NCI-H774 (cell line): Measurements from ENCODE around the gene GM2A.
"Not testable (repeated sequence)": the region's sequence is repeated elsewhere in the genome, so short reads cannot be mapped to it uniquely, and the experiment has no call there.

Source experiments
- DNase-seq: peaks from one replicate; lab custom pipeline; 2025; lab: John Stamatoyannopoulos, UW

Gene GM2A

GRCh38 chr5:151288180-151288579, 35.2 kb downstream of the GM2A start:
- peak; percentile 25 for DNase-seq

- no peak for DNase-seq
Observed at GRCh38 chr5:151293624-151294023, 40.6 kb downstream of the GM2A start.

- no peak for DNase-seq
Observed at GRCh38 chr5:151295138-151295537, 42.2 kb downstream of the GM2A start.

GRCh38 chr5:151295791-151296477, 42.9 kb downstream of the GM2A start:
- DNase-seq, result no peak

GRCh38 chr5:151296478-151296830, 43.5 kb downstream of the GM2A start:
- no peak for DNase-seq

GRCh38 chr5:151296974-151297373, 44.0 kb downstream of the GM2A start:
- DNase-seq, result no peak

- DNase-seq, result no peak
Observed at GRCh38 chr5:151298063-151298855, 45.3 kb downstream of the GM2A start.

GRCh38 chr5:151303666-151304065, 50.7 kb downstream of the GM2A start, which contains the start of gene SLC36A3:
Gene SLC36A3 (minus strand): TSS chr5:151303766. CDS start chr5:151303354, 412 bp downstream.
- no peak for DNase-seq

GRCh38 chr5:151309266-151309665, 56.3 kb downstream of the GM2A start:
- DNase-seq, result not testable (repeated sequence)

- DNase-seq, result not testable (repeated sequence)
Observed at GRCh38 chr5:151309821-151310220, 56.8 kb downstream of the GM2A start.

- no peak for DNase-seq
Observed at GRCh38 chr5:151310932-151311331, 57.9 kb downstream of the GM2A start.

GRCh38 chr5:151312756-151313324, 59.9 kb downstream of the GM2A start:
- DNase-seq, result no peak

- no peak for DNase-seq
Observed at GRCh38 chr5:151313357-151313756, 60.4 kb downstream of the GM2A start.

- DNase-seq, result peak; percentile 13
Observed at GRCh38 chr5:151315998-151316597, 63.1 kb downstream of the GM2A start.

- DNase-seq, result no peak
Observed at GRCh38 chr5:151317871-151318270, 64.9 kb downstream of the GM2A start.

GRCh38 chr5:151318850-151319732, 66.1 kb downstream of the GM2A start:
- DNase-seq, result no peak
